HL-60 (cell line): ENCODE results near the gene CASP7.

Source experiments
- DNase-seq, 2 experiments: peaks; one replicate each; pipeline ENCODE4 v3.0.0-alpha.2; 2010 to 2020; ENCODE audit warnings: low read depth in 1 of 2, low spot score in 1 of 2
- H3K27ac ChIP-seq: fragments of 250-450 bp; sonication (Bioruptor Pico); replicated peaks from 2 replicates; pipeline ENCODE4 v1.5.1; 2020; ENCODE audit warnings: mild to moderate bottlenecking, moderate library complexity
- H3K27me3 ChIP-seq: fragments of 250-450 bp; sonication (Bioruptor Pico); 2 replicates; pipeline ENCODE4 v1.5.1; 2021; ENCODE audit warnings: mild to moderate bottlenecking, moderate library complexity; ENCODE audit not compliant: insufficient read depth, poor library complexity, severe bottlenecking
- H3K4me3 ChIP-seq: replicated peaks from 2 replicates; pipeline ENCODE4 v1.5.1; 2011; ENCODE audit warnings: mild to moderate bottlenecking, control low read depth, low read length; ENCODE audit not compliant: insufficient read depth
- CTCF ChIP-seq: IDR thresholded peaks from one replicate; pipeline ENCODE4 v1.5.1; 2011; ENCODE audit warnings: low read length, control low read depth, inconsistent platforms; ENCODE audit not compliant: insufficient read depth
- GABPA ChIP-seq: IDR thresholded peaks from 2 replicates; pipeline ENCODE4 v1.6.1; 2012; ENCODE audit warnings: low read depth
- POLR2AphosphoS5 ChIP-seq: IDR thresholded peaks from 2 replicates; pipeline ENCODE4 v1.6.1; 2012; ENCODE audit warnings: low read depth
- REST ChIP-seq: IDR thresholded peaks from 2 replicates; pipeline ENCODE4 v1.6.1; 2012; ENCODE audit warnings: low read depth; ENCODE audit not compliant: insufficient replicate concordance
- SPI1 ChIP-seq: IDR thresholded peaks from 2 replicates; pipeline ENCODE4 v1.6.1; 2012; ENCODE audit warnings: low read depth, mild to moderate bottlenecking, borderline replicate concordance
- long read RNA-seq: library from polyadenylated mRNA; unstranded; transcript quantifications from one replicate; pipeline ENCODE4 v2.0.0, GENCODE V29; 2020

The CASP7 gene
- long read RNA-seq, transcript CASP7-203 (7 exons, 2,377 nt) = major isoform, 55 of 68 reads
- long read RNA-seq, partial matches to known transcripts = 2 of 68 reads
- long read RNA-seq, other reads (novel, unspliced or antisense) = 8 of 68 reads

GRCh38 chr10:113679463-113680189 lies at the start of gene CASP7:
CASP7 (plus strand) TSS chr10:113679912; CDS start chr10:113697494, 17,582 bp downstream.
- Histone ChIP-seq H3K27ac (peak within 1 kb of the TSS; percentile 67), H3K4me3 (peak within 1 kb of the TSS; percentile 89), H3K27me3 (no peaks in the 10 kb centered on the region)
- peak; percentile 56 to 68 for DNase-seq
- TF ChIP-seq GABPA = no peak
- peak; percentile 31; the same call in 1 of the 2 replicates for TF ChIP-seq POLR2AphosphoS5
- TF ChIP-seq CTCF = no peak

- no peak overlapping the region for H3K27ac ChIP-seq
- peaks cover 2% of the 10 kb centered on the region for H3K27me3 ChIP-seq
- H3K4me3 ChIP-seq = no peak overlapping the region
- TF ChIP-seq SPI1 = no peak
- no peak for TF ChIP-seq CTCF
- TF ChIP-seq POLR2AphosphoS5 = no peak
- no peak for TF ChIP-seq REST
- no peak for TF ChIP-seq GABPA
- no peak for DNase-seq
Observed at GRCh38 chr10:113630929-113631533, 48.7 kb upstream of the CASP7 start.

GRCh38 chr10:113631684-113632367 lies 47.9 kb upstream of the CASP7 start:
- H3K27me3 ChIP-seq = peaks cover 2% of the 10 kb centered on the region
- no peak for DNase-seq
- no peak overlapping the region for H3K4me3 ChIP-seq
- TF ChIP-seq SPI1 = no peak
- TF ChIP-seq GABPA = no peak
- H3K27ac ChIP-seq = no peak overlapping the region

- no peak for TF ChIP-seq SPI1
- no peak for TF ChIP-seq GABPA
- no peak for TF ChIP-seq CTCF
- TF ChIP-seq POLR2AphosphoS5 = no peak
- Histone ChIP-seq H3K27ac (no peak overlapping the region), H3K27me3 (no peaks in the 10 kb centered on the region), H3K4me3 (no peak overlapping the region)
- no peak for DNase-seq
Observed at GRCh38 chr10:113639966-113640365, 39.7 kb upstream of the CASP7 start.
